ENCODE results near the gene EVX2.

Gene EVX2

GRCh38 chr2:176066645-176067588 lies 16.8 kb downstream of the EVX2 start:
- DNase-seq (ENCODE audit: low read depth, low spot score), result no peak

- DNase-seq (ENCODE audit: low read depth, low spot score), result no peak
These were observed 19.8 kb downstream of the EVX2 start for GRCh38 chr2:176063958-176064357.

- no peak for DNase-seq (ENCODE audit: low read depth, low spot score)
These were observed 27.4 kb downstream of the EVX2 start for GRCh38 chr2:176056406-176056805.

DNA sequence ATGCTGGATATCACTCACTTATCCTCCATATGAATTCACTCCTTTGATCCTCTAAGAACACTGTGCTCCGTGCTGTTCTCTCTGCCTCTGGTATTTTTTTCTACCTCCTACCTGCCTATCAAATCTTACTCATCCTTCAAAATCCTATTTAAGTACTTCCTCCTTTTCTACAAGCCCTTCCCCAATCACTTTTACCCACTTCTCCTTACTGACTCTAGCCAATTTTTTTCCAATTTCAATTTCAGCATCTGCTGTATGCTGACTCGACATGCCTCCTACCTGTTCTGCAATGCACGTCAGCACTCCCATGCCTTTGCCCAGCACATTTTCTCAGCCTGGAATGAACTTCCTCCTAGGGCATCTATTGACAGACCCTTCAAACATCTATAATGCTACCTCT lies 44.4 kb downstream of the EVX2 start:
- no peak for DNase-seq (ENCODE audit: low read depth, low spot score)

DNA sequence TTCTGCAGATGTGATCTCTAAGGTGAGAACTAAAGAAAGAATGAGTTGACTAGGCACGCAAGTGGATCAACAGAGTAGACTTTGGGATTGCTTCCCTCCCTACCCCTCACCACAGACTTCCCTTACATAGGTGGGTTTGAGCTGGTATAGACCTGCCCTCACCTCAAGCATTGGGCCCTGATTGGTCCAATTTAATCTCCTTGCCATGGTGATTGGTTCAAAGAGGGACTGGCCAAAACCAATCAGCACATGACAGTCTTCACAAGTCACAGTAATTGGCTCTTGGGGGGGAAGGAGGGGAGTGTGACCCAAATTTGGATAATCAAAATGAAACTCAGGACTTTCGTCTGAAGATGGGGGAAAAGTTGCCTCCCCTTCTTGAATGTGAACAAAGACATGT lies 45.1 kb downstream of the EVX2 start:
- no peak for DNase-seq (ENCODE audit: low read depth, low spot score)

DNA sequence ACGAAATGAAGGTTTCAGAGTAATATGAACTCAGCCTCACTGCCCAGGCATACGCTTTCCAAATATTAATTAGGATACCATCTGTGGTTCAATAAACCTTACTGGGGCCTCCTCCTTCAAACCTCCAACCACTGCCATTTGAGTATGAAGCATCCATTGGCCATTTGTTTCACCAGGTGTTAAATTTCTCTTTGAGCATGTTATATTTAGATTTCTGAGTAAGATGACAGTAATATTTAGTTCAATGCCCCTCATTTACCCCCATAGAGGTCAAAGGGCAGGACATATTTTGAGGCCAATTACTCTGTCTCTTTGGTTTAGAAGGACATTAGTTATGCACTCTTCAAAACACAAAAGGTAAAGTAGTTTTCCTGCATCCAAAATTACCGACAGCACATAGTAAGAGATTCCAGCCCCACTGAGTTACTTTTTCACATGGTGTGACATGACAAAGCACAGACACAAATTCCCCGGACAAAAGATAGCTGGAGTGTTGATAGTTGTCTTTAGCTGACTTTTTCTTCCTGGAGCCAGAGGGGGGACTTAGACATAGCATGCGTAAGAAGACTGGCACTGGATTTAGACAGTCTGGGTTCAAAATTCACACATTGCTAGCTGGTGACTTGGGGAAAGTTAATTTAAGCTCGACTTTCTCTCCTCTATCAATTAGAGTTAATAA lies 48.6 kb downstream of the EVX2 start:
- no peak for DNase-seq (ENCODE audit: low read depth, low spot score)

- DNase-seq (ENCODE audit: low read depth, low spot score), result no peak
These were observed 56.0 kb downstream of the EVX2 start for GRCh38 chr2:176027806-176028205.

Measured in brain pericyte (primary cell).